SJCRH30 (cell line): ENCODE data around the gene VRK1. TPM values are rescaled to one million over a fixed set of nuclear protein-coding genes. Genes with fewer than 3 reads are reported as not detected.

ENCODE experiments used
- DNase-seq, 2 experiments: peaks; one replicate each; pipeline ENCODE4 v3.0.0-alpha.2; 2015 to 2020
- H3K27ac ChIP-seq: fragments of 250-450 bp; sonication (Bioruptor Pico); 2 replicates; pipeline ENCODE4 v1.5.1; 2020; ENCODE audit warnings: mild to moderate bottlenecking, moderate library complexity
- H3K27me3 ChIP-seq: fragments of 250-450 bp; sonication (Bioruptor Pico); 2 replicates; pipeline ENCODE4 v1.5.1; 2020; ENCODE audit warnings: mild to moderate bottlenecking, moderate library complexity
- H3K36me3 ChIP-seq: fragments of 250-450 bp; sonication (Bioruptor Pico); 2 replicates; pipeline ENCODE4 v1.5.1; 2020; ENCODE audit warnings: mild to moderate bottlenecking, moderate library complexity
- H3K4me1 ChIP-seq: fragments of 250-450 bp; sonication (Bioruptor Pico); 2 replicates; pipeline ENCODE4 v1.5.1; 2020; ENCODE audit warnings: mild to moderate bottlenecking, moderate library complexity
- H3K4me3 ChIP-seq: fragments of 250-450 bp; sonication (Bioruptor Pico); 2 replicates; pipeline ENCODE4 v1.5.1; 2020; ENCODE audit warnings: mild to moderate bottlenecking, moderate library complexity
- H3K9me3 ChIP-seq: fragments of 250-450 bp; sonication (Bioruptor Pico); replicated peaks from 2 replicates; pipeline ENCODE4 v1.5.1; 2020; ENCODE audit warnings: mild to moderate bottlenecking, moderate library complexity
- total RNA-seq: library from RNA; depleted of rRNA; stranded (reverse); fragments of >200 nt; shearing (Covaris generic); gene quantifications from 2 replicates; pipeline ENCODE4 v1.2.3, GENCODE V29; 2014

Gene VRK1
- total RNA-seq, 1 experiment from 2014 or later: 119 TPM

DNA sequence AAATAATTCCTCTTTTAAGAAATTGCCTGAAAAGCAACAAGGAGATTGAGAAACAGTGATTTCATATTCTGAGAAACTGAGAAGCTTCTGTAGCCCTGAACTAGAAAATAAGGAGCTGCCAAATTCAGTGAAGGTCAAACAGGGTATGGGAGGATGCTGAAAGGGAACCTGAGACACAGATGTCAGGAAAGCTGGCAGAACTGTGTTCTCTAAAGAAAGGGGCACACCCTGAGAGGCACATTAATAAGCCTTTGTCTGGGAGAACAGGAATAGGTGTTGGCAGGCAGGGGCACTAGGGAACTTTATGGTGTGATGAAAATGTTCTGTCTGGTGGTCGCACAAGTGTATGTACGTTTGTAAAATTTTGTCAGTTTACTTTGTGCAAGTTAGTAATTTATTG is 29.6 kb downstream of the VRK1 start:
- peaks cover 16% of the 10 kb centered on the region for H3K36me3 ChIP-seq
- H3K4me1 ChIP-seq: no peaks in the 10 kb centered on the region
- DNase-seq: no peak
- no peak overlapping the region for H3K4me3 ChIP-seq
- peaks cover 9% of the 10 kb centered on the region for H3K9me3 ChIP-seq
- H3K27ac ChIP-seq: no peak overlapping the region
- H3K27me3 ChIP-seq: no peaks in the 10 kb centered on the region

DNA sequence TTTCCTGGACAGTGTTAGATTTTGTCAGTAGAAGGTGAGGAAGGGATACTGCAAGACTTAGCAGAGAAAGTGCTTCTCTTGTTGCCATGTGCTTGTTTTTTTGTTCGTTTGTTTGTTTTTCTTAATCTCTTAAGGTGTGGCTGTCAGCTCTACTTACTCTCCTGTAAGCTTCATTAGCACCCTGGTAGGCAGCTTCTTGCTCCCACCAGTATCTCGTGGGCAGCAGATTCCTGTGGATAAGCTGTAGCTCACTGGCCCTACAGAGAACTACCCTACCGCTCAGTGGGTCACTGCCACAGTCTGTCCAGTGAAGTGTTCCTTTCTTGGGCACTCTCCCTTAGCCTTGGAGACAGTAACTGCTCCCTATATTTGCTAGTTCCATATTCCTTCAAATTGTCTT is 30.1 kb downstream of the VRK1 start:
- Histone ChIP-seq H3K27me3 (no peaks in the 10 kb centered on the region), H3K9me3 (peaks cover 9% of the 10 kb centered on the region), H3K4me3 (no peak overlapping the region), H3K36me3 (peaks cover 15% of the 10 kb centered on the region), H3K4me1 (no peaks in the 10 kb centered on the region), H3K27ac (no peak overlapping the region)
- DNase-seq: no peak

DNA sequence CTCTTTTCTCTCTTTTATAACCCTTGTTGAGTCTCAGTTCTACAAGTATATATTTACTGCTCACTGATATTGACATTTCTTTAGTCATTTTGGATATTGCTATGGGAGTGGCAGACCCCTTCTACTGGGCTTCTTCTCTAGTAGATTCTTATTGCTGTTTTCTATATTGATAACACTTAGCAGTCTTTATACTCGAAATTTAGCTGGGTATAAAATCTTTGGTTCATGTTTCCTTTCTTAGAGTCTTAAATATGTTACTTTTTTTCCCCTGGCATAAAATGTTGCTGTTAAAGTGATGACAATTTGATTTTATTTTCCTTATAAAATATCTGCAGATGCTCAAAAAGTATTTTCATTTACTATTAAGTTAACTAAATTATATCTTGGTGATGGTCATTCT is 32.6 kb downstream of the VRK1 start:
- Histone ChIP-seq H3K4me1 (no peaks in the 10 kb centered on the region), H3K4me3 (no peak overlapping the region), H3K27ac (no peak overlapping the region), H3K27me3 (no peaks in the 10 kb centered on the region), H3K36me3 (peaks cover 20% of the 10 kb centered on the region), H3K9me3 (peaks cover 6% of the 10 kb centered on the region)
- DNase-seq: no peak

DNA sequence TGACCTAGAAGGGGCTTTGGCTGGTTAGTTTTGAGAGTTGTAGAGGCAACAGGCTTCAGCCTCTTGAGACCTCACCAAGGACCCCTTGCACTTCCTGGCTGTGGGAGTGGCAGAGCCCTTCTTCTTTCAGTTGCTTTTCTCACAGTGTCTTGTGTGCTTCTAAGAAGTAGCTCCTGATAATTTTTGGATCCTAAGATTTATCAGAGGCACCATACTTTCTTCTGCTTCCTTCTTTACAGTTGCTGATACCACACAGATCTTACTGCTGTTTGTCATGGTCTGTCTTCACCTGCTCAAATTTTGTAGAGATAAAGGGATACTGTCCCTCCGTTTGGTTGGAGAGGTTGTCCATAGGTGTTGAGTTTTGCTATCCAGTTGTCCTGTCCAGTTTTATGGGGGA is 33.8 kb downstream of the VRK1 start:
- Histone ChIP-seq H3K9me3 (peaks cover 6% of the 10 kb centered on the region), H3K27me3 (no peaks in the 10 kb centered on the region), H3K36me3 (peaks cover 25% of the 10 kb centered on the region), H3K4me3 (no peak overlapping the region), H3K4me1 (no peaks in the 10 kb centered on the region), H3K27ac (no peak overlapping the region)
- no peak for DNase-seq

DNA sequence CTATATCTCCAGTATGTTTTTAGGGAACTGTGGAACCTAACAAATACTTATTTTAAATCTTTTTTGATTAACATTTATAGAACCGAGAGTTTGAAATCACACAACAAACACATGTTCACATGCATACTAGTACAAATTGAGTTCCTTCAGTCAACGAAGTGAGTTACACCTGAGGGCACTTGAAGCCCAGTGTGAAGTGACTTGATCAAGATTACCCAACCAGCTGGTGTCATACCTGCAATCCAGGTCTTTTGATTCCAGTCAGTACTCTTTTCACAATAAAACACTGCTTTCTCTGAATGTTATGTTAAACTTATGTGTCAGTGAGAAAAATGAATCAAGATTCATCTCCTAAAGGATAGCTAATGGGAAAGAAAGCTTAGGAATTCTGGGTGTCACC is 35.2 kb downstream of the VRK1 start:
- H3K36me3 ChIP-seq: peaks cover 34% of the 10 kb centered on the region

DNA sequence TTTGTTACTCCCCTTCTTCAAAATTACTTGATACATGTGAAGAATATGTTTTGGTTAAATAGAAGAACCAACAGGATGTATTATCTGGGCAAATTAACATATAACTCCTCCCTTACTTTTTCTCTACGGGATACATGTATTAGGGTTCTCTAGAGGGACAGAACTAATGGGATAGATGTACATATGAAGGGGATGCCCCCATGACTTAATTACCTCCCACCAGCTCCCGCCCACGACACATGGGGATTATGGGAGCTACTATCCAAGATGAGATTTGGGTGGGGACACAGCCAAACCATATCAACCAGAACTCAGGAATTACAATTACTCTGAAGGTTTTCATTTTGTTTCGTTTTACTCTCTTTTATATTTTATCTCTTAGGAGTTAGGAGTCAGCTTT is 41.3 kb downstream of the VRK1 start:
- Histone ChIP-seq H3K36me3 (peaks cover 63% of the 10 kb centered on the region), H3K9me3 (no peaks in the 10 kb centered on the region), H3K4me1 (no peaks in the 10 kb centered on the region), H3K27me3 (no peaks in the 10 kb centered on the region), H3K27ac (no peak overlapping the region), H3K4me3 (no peak overlapping the region)
- DNase-seq: no peak

More for the DNA sequence above, 35.2 kb downstream of the VRK1 start:
- H3K9me3 ChIP-seq: peaks cover 6% of the 10 kb centered on the region
- H3K27me3 ChIP-seq: no peaks in the 10 kb centered on the region
- no peaks in the 10 kb centered on the region for H3K4me1 ChIP-seq
- H3K27ac ChIP-seq: no peak overlapping the region
- DNase-seq: no peak
- no peak overlapping the region for H3K4me3 ChIP-seq

DNA sequence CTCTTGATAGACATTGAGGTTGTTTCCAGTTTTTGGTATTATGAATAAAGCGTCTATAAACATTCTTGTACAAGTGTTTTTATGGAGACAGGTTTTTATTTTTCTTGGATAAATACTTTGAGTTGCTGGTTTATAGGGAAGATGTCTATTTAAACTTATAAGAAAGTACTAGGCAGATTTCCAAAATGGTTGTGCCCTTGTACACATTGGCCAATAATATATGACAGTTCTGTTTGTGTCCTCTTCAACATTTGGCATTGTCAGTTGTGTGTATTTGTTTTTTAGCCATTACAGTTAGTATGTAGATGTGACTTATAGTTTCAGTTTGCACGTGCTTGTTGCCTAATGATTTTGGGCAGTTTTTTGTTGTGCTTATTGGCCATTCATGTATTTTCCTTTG is 42.1 kb downstream of the VRK1 start:
- DNase-seq: no peak
- H3K27ac ChIP-seq: no peak overlapping the region
- no peaks in the 10 kb centered on the region for H3K9me3 ChIP-seq
- H3K4me1 ChIP-seq: no peaks in the 10 kb centered on the region
- peaks cover 63% of the 10 kb centered on the region for H3K36me3 ChIP-seq
- H3K4me3 ChIP-seq: no peak overlapping the region
- no peaks in the 10 kb centered on the region for H3K27me3 ChIP-seq

DNA sequence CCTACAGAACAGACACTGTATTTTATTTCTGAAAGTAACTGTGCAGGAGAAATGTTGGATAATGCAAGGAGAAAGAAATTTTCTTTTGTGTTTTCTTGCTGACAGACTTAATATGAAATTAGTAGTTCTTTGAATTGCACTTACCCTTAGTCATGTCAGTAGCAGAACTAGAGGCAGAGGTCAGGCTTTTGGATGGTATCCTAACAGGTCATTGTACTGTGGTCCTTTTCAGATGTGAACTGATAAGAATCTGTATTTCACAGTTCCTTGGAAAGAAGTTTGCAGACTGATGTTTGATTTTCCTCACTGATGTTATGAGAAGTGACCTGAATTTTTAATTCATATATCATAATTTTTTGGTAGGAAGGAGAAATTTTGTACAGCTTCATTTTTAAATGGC is 46.0 kb downstream of the VRK1 start:
- no peak for DNase-seq
- H3K4me3 ChIP-seq: no peak overlapping the region
- no peaks in the 10 kb centered on the region for H3K9me3 ChIP-seq

DNA sequence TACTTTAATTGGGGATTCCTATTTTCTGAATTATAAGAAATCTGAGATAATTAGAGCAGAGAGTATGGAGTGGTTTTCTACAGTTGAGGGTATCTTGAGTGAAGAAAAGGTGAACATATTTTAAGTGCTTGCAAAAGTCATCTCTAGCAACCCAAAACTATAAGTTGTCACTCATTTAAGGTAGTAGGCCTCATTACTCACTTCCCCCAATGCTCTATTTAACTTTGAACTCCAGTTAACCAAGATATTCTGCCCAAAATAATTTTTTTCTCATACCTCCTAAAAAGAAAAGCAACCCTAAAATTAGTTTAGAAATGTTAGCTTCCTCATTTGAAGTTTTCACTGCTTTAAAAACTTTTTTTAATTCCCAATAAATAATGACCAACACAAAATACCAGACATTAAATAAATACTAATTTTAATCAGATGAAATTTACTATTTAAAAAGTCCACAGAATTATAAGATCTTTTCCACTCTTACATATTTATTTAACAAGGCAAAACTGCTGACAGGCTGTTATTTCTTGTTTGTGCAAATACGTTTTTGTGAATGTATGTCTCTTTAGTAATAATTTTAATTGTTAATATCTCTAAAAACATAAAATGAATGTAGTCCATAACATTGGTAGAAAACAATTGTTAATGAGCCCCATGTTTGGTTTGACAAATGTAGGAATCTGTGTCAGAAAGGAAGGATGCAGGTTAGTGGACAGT is 47.8 kb downstream of the VRK1 start:
- no peak for DNase-seq
- Histone ChIP-seq H3K36me3 (peaks cover 59% of the 10 kb centered on the region), H3K9me3 (no peaks in the 10 kb centered on the region), H3K27me3 (no peaks in the 10 kb centered on the region), H3K4me1 (no peaks in the 10 kb centered on the region), H3K4me3 (no peak overlapping the region), H3K27ac (no peak overlapping the region)

More for the DNA sequence above, 46.0 kb downstream of the VRK1 start:
- Histone ChIP-seq H3K36me3 (peaks cover 66% of the 10 kb centered on the region), H3K27me3 (no peaks in the 10 kb centered on the region), H3K4me1 (no peaks in the 10 kb centered on the region), H3K27ac (no peak overlapping the region)

DNA sequence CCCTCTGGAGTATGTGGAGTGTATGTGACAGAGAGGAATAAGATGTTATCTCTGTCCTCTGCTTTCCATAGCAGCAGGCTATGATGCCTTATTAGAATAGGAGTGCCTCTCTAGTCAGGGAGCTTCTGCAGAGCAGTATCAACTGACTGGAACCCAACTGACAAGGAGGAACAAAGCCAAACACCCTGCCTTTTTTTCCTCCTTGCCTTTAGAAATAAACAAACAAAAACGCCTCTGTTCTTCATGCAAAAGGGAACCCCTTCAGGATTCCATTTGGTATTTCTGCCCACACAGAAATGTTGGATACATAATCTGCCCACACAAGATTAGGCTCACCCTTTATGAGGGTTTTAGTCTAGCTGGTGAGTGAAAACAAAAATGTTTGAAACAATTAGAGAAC is 50.3 kb downstream of the VRK1 start:
- H3K9me3 ChIP-seq: no peaks in the 10 kb centered on the region
- no peaks in the 10 kb centered on the region for H3K4me1 ChIP-seq
- no peak overlapping the region for H3K27ac ChIP-seq
- H3K4me3 ChIP-seq: no peak overlapping the region
- H3K36me3 ChIP-seq: peaks cover 58% of the 10 kb centered on the region
- no peak for DNase-seq
- no peaks in the 10 kb centered on the region for H3K27me3 ChIP-seq

DNA sequence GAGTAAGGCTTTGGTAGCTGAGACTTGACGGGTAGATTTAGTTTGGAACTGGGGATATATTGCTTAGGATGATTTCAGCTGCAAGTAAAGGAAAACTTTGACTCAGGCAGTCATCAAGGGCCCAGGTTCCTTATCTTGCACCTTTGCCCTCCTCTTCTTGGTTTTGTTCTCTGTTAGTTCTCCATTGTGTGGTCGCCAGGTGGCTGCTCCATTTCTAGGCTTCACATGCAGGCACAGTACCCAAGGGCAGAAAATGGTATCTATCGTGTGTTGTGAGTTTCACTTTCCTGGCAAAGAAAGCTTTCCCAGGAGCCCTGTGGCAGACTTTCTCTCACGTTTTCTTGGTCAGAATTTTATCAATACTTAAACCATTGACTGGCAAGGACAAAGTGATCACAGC is 50.8 kb downstream of the VRK1 start:
- peaks cover 60% of the 10 kb centered on the region for H3K36me3 ChIP-seq

DNA sequence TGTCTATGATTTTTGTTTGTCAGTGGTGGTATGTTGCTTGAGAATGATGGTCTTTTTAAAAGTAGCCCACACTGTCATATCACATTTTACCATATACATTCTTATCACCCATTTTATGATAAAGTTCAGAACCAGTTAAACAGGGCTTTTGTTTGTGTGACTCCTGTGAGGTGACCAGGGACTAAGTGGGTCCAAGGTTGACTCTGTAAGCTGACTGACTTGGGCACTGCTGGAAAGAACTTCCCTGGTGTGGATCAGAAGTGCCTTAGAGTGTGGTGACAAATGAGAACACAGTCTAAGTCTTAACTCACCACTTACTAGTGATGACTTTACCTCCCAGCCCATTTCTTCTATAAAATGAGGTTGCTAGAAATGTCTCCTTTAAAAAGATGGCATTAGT is 52.6 kb downstream of the VRK1 start:
- no peak for DNase-seq
- Histone ChIP-seq H3K9me3 (no peaks in the 10 kb centered on the region), H3K36me3 (peaks cover 60% of the 10 kb centered on the region), H3K27ac (no peak overlapping the region), H3K4me3 (no peak overlapping the region), H3K27me3 (no peaks in the 10 kb centered on the region), H3K4me1 (no peaks in the 10 kb centered on the region)

More for the DNA sequence above, 50.8 kb downstream of the VRK1 start:
- Histone ChIP-seq H3K27me3 (no peaks in the 10 kb centered on the region), H3K4me1 (no peaks in the 10 kb centered on the region), H3K9me3 (no peaks in the 10 kb centered on the region), H3K4me3 (no peak overlapping the region), H3K27ac (no peak overlapping the region)
- DNase-seq: no peak

DNA sequence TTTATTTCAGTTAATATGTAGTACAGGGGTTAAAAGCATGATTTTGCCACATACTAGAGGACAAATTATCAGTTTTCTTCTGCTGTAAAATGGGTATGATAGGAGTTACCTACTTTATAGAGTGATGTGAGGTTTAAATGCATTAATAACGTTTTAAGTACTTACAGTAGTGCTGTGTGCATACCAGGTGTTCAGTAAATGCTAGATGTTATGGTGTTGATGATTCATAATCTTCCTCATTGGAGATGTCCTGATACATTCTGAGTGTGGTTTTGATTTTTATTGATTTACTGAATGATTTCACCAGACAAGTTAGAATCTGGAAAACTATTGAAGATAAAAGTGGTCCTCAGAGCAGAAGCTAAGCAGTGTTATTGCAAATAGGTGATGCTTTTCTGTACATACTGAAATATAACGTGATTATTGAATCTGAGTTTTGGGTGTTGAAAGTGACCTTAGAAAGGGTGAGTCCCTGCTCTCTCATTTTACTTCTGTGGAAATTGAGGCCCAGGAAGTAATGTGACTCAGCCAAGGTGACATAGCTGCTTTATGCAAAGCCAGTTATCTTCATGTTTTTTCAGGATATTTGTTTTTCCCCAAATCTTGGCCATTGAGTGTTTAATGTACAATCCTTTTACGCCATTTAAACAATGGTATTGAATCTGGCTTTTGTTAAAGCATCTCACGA is 54.7 kb downstream of the VRK1 start:
- H3K27ac ChIP-seq: no peak overlapping the region
- H3K9me3 ChIP-seq: no peaks in the 10 kb centered on the region
- no peak for DNase-seq
- H3K4me3 ChIP-seq: no peak overlapping the region
- peaks cover 59% of the 10 kb centered on the region for H3K36me3 ChIP-seq
- no peaks in the 10 kb centered on the region for H3K4me1 ChIP-seq
- no peaks in the 10 kb centered on the region for H3K27me3 ChIP-seq

DNA sequence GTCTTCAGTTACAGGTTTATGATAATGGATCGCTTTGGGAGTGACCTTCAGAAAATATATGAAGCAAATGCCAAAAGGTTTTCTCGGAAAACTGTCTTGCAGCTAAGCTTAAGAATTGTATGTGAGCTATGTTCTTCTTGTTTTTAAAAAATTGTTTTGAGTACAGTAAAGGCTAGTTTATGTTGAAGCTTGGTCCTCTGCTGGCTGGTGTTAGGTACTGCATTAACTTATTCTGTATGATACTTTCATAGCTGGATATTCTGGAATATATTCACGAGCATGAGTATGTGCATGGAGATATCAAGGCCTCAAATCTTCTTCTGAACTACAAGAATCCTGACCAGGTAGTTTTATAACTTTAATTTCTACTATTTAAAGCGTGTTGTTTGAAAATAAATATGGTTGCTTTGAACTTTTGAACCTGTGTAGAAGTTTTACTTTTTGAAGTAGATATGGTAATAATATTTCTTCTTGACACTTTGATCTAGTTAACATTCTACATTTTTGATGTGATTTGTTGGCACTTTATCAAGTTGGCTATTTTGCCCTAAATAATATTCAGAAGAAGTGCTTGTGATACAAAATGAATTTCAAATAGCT is 55.7 kb downstream of the VRK1 start:
- Histone ChIP-seq H3K36me3 (peaks cover 48% of the 10 kb centered on the region), H3K4me1 (no peaks in the 10 kb centered on the region), H3K27me3 (no peaks in the 10 kb centered on the region), H3K9me3 (no peaks in the 10 kb centered on the region), H3K27ac (no peak overlapping the region), H3K4me3 (no peak overlapping the region)
- DNase-seq: peak; percentile 7 to 53

DNA sequence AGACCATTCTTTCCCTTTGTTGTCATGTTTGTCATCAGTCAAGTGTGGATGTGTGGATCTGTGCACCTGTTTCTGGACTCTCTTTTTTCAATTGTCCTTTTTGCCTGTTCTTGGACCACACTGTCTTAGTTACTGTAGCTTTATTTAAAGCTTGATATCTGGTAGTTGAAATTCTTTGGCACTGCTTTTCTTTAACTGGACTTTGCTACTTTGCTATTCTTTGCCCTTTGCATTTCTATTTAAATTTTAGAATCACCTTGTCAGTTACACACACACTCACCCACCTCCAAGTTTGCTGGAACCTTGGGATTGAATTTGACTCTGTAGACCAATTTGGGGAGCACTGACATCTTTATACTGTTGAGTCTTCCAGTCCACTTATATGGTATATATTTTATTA is 61.5 kb downstream of the VRK1 start:
- Histone ChIP-seq H3K9me3 (no peaks in the 10 kb centered on the region), H3K4me3 (no peak overlapping the region), H3K27me3 (no peaks in the 10 kb centered on the region), H3K36me3 (peaks cover 41% of the 10 kb centered on the region), H3K27ac (no peak overlapping the region), H3K4me1 (no peaks in the 10 kb centered on the region)
- DNase-seq: no peak
